Hematopoietic multipotent progenitor cell treated with erythropoietin and hydrocortisone succinate and interleukin-3 and kit ligand, for 4 days (in vitro differentiated cells): ENCODE data around the gene TEX11.
A peak's percentile ranks its signal among the peaks of the same experiment; 100 is the strongest.
"Not testable (repeated sequence)": the region's sequence is repeated elsewhere in the genome, so short reads cannot be mapped to it uniquely, and the experiment has no call there.

Source experiments
- DNase-seq: peaks from one replicate; pipeline ENCODE4 v3.0.0-alpha.2; 2015

The TEX11 gene

GRCh38 chrX:70569922-70570576, 338.5 kb downstream of the TEX11 start:
- DNase-seq: not testable (repeated sequence)

- DNase-seq: no peak
Observed at GRCh38 chrX:70554948-70555347, 353.6 kb downstream of the TEX11 start.

- no peak for DNase-seq
Observed at GRCh38 chrX:70554523-70554922, 354.0 kb downstream of the TEX11 start.

- DNase-seq: peak; percentile 37
Observed at GRCh38 chrX:70554081-70554480, 354.4 kb downstream of the TEX11 start.

- DNase-seq: no peak
Observed at GRCh38 chrX:70553516-70553915, 355.0 kb downstream of the TEX11 start.

GRCh38 chrX:70552130-70552704, 356.3 kb downstream of the TEX11 start:
- DNase-seq: peak; percentile 3

GRCh38 chrX:70549429-70549828, 359.1 kb downstream of the TEX11 start:
- DNase-seq: no peak

GRCh38 chrX:70535198-70535597, 373.3 kb downstream of the TEX11 start:
- DNase-seq: no peak

- peak; percentile 23 for DNase-seq
Observed at GRCh38 chrX:70527610-70528345, 380.7 kb downstream of the TEX11 start.

- DNase-seq: no peak
Observed at GRCh38 chrX:70527053-70527452, 381.5 kb downstream of the TEX11 start.

GRCh38 chrX:70525733-70526132, 382.8 kb downstream of the TEX11 start:
- DNase-seq: no peak

GRCh38 chrX:70515692-70516091, 392.8 kb downstream of the TEX11 start:
- not testable (repeated sequence) for DNase-seq

- not testable (repeated sequence) for DNase-seq
Observed at GRCh38 chrX:70515270-70515669, 393.2 kb downstream of the TEX11 start.

- peak; percentile 34 for DNase-seq
Observed at GRCh38 chrX:70509078-70509477, 399.4 kb downstream of the TEX11 start.

- no peak for DNase-seq
Observed at GRCh38 chrX:70508296-70508911, 400.1 kb downstream of the TEX11 start.

GRCh38 chrX:70505451-70505841, 403.1 kb downstream of the TEX11 start:
- DNase-seq: no peak

- DNase-seq: no peak
Observed at GRCh38 chrX:70504772-70505450, 403.6 kb downstream of the TEX11 start.

- DNase-seq: no peak
Observed at GRCh38 chrX:70500826-70501225, 407.7 kb downstream of the TEX11 start.

- no peak for DNase-seq
Observed at GRCh38 chrX:70498129-70498528, 410.4 kb downstream of the TEX11 start.

- no peak for DNase-seq
Observed at GRCh38 chrX:70497026-70497425, 411.5 kb downstream of the TEX11 start.

GRCh38 chrX:70496491-70496890, 412.0 kb downstream of the TEX11 start:
- no peak for DNase-seq

- no peak for DNase-seq
Observed at GRCh38 chrX:70494441-70494840, 414.1 kb downstream of the TEX11 start.

GRCh38 chrX:70488856-70489255, 419.7 kb downstream of the TEX11 start:
- DNase-seq: no peak
